ENCODE results near the gene DDC. TPM values are rescaled to one million over a fixed set of nuclear protein-coding genes. Genes with fewer than 3 reads are reported as not detected.

The DDC gene
- total RNA-seq, 1 experiment from 2014 or later = not detected

GRCh38 chr7:50415844-50416364, 149.3 kb downstream of the DDC start:
- DNase-seq (ENCODE audit: low spot score) = no peak

GRCh38 chr7:50413561-50413960, 151.6 kb downstream of the DDC start:
- DNase-seq (ENCODE audit: low spot score) = no peak

GRCh38 chr7:50412973-50413372, 152.2 kb downstream of the DDC start:
- DNase-seq (ENCODE audit: low spot score) = no peak

- no peak for DNase-seq (ENCODE audit: low spot score)
These were observed 153.9 kb downstream of the DDC start for GRCh38 chr7:50411332-50411731.

GRCh38 chr7:50409856-50410745, 155.1 kb downstream of the DDC start:
- DNase-seq (ENCODE audit: low spot score) = no peak

Other genes starting within 250 kb of the DDC start
- gene FIGNL1, start 115.1 kb downstream of the DDC start, total RNA-seq (2014; rRNA removed; shearing (Covaris generic)) = 46.2 and 51.8 TPM in 2 replicates
- gene GRB10, start 217.5 kb upstream of the DDC start, total RNA-seq (2014; rRNA removed; shearing (Covaris generic)) = 47.3 and 50.3 TPM in 2 replicates

Data from H4 (cell line).